Neural cell (in vitro differentiated cells): Measurements from ENCODE around the gene CDK1. TPM values are rescaled to one million over a fixed set of nuclear protein-coding genes. Genes with fewer than 3 reads are reported as not detected.

Experiments
- H2AFZ ChIP-seq: fragments of 200-600, 300-800 bp; sonication (generic), shearing (Covaris generic); 2 replicates; pipeline ENCODE4 v1.6.0; 2014; ENCODE audit warnings: low read depth, mild to moderate bottlenecking, antibody characterized with exemption, low read length, moderate library complexity
- H3F3A ChIP-seq: fragments of 200-600 bp; shearing (Covaris generic); 2 replicates; pipeline ENCODE4 v1.6.1; 2016; ENCODE audit warnings: mild to moderate bottlenecking, moderate library complexity, mixed read lengths, antibody characterized with exemption, low read length; ENCODE audit not compliant: insufficient read depth, poor library complexity, severe bottlenecking
- H3K27ac ChIP-seq: fragments of 200-600, 300-800 bp; sonication (generic), shearing (Covaris generic); 2 replicates; pipeline ENCODE4 v1.5.1; 2014; ENCODE audit warnings: mild to moderate bottlenecking, low read length, moderate library complexity
- H3K27me3 ChIP-seq: fragments of 300-800, 200-600 bp; sonication (generic), shearing (Covaris generic); 2 replicates; pipeline ENCODE4 v1.6.0; 2014; ENCODE audit warnings: mild to moderate bottlenecking, low read depth, low read length, moderate library complexity; ENCODE audit not compliant: insufficient read depth
- H3K36me3 ChIP-seq: fragments of 300-800, 200-600 bp; sonication (generic), shearing (Covaris generic); 2 replicates; pipeline ENCODE4 v1.5.1; 2014; ENCODE audit warnings: mild to moderate bottlenecking, antibody characterized with exemption, low read length, moderate library complexity; ENCODE audit not compliant: insufficient read depth
- H3K4me2 ChIP-seq: fragments of 300-800, 200-600 bp; sonication (generic), shearing (Covaris generic); 2 replicates; pipeline ENCODE4 v1.6.0; 2014; ENCODE audit warnings: mild to moderate bottlenecking, low read length
- H3K4me3 ChIP-seq: fragments of 300-800, 200-600 bp; sonication (generic), shearing (Covaris generic); 2 replicates; pipeline ENCODE4 v1.5.1; 2014; ENCODE audit warnings: mild to moderate bottlenecking, low read length, moderate library complexity
- H3K79me2 ChIP-seq: fragments of 200-600 bp; shearing (Covaris generic); replicated peaks from 2 replicates; pipeline ENCODE4 v1.6.0; 2014; ENCODE audit warnings: mild to moderate bottlenecking, low read length, moderate library complexity; ENCODE audit not compliant: insufficient read depth
- H3K9ac ChIP-seq: fragments of 300-800, 200-600 bp; sonication (generic), shearing (Covaris generic); 2 replicates; pipeline ENCODE4 v1.6.1; 2016; ENCODE audit warnings: mild to moderate bottlenecking, low read length, mixed read lengths
- H3K9me2 ChIP-seq: fragments of 200-600 bp; shearing (Covaris generic); 2 replicates; pipeline ENCODE4 v1.6.1; 2016; ENCODE audit warnings: mild to moderate bottlenecking, low read length, mixed read lengths; ENCODE audit not compliant: insufficient read depth
- H3K9me3 ChIP-seq: fragments of 200-600, 300-800 bp; sonication (generic), shearing (Covaris generic); 2 replicates; pipeline ENCODE4 v1.6.1; 2016; ENCODE audit warnings: mild to moderate bottlenecking, mixed run types, low read length, moderate library complexity, mixed read lengths
- H4K20me1 ChIP-seq: fragments of 200-600 bp; shearing (Covaris generic); 2 replicates; pipeline ENCODE4 v1.6.1; 2016; ENCODE audit warnings: mild to moderate bottlenecking, mixed run types; ENCODE audit not compliant: insufficient read depth
- CTCF ChIP-seq: fragments of 450-650 bp; IDR thresholded peaks from 2 replicates; pipeline ENCODE4 v1.5.1; 2014; ENCODE audit warnings: antibody characterized with exemption, mild to moderate bottlenecking, moderate library complexity; ENCODE audit not compliant: poor library complexity, severe bottlenecking
- EP300 ChIP-seq: fragments of 450-650 bp; conservative IDR thresholded peaks from 2 replicates; pipeline ENCODE4 v1.6.1; 2014; ENCODE audit warnings: antibody characterized with exemption, mild to moderate bottlenecking, moderate library complexity; ENCODE audit not compliant: poor library complexity, severe bottlenecking
- EZH2 ChIP-seq: fragments of 200-600, 300-800 bp; shearing (Covaris generic), sonication (generic); IDR thresholded peaks from 2 replicates; pipeline ENCODE4 v1.6.1; 2014; ENCODE audit warnings: antibody characterized with exemption, low read length, borderline replicate concordance, mild to moderate bottlenecking; ENCODE audit not compliant: insufficient read depth, poor library complexity, severe bottlenecking
- MXI1 ChIP-seq: fragments of 450-650 bp; conservative IDR thresholded peaks from 2 replicates; pipeline ENCODE4 v1.6.1; 2014; ENCODE audit warnings: antibody characterized with exemption, mild to moderate bottlenecking; ENCODE audit not compliant: poor library complexity, severe bottlenecking
- POLR2AphosphoS5 ChIP-seq: IDR thresholded peaks from 2 replicates; pipeline ENCODE4 v1.6.1; 2012
- RAD21 ChIP-seq: fragments of 450-650 bp; conservative IDR thresholded peaks from 2 replicates; pipeline ENCODE4 v1.6.1; 2014; ENCODE audit warnings: antibody characterized with exemption, mild to moderate bottlenecking, moderate library complexity
- REST ChIP-seq: IDR thresholded peaks from 2 replicates; pipeline ENCODE4 v1.6.1; 2012; ENCODE audit warnings: borderline replicate concordance
- SMC3 ChIP-seq: fragments of 450-650 bp; conservative IDR thresholded peaks from 2 replicates; pipeline ENCODE4 v1.6.1; 2014; ENCODE audit warnings: antibody characterized with exemption, mild to moderate bottlenecking, moderate library complexity; ENCODE audit not compliant: poor library complexity
- TAF1 ChIP-seq: IDR thresholded peaks from 2 replicates; pipeline ENCODE4 v1.6.1; 2012; ENCODE audit warnings: low read depth
- polyA plus RNA-seq: library from polyadenylated mRNA; depleted of rRNA; stranded (reverse); fragments of >200 nt; gene quantifications from 2 replicates; pipeline ENCODE4 v1.2.3, GENCODE V29; 2014

CDK1 gene
- polyA plus RNA-seq, 1 donor from 2014 or later = 4.0 TPM

- peaks cover 28% of the 10 kb centered on the region for H3K79me2 ChIP-seq
- no peaks in the 10 kb centered on the region for H4K20me1 ChIP-seq
- H3F3A ChIP-seq = no peaks in the 10 kb centered on the region
- H3K9ac ChIP-seq = no peak overlapping the region
- no peaks in the 10 kb centered on the region for H3K9me2 ChIP-seq
- no peaks in the 10 kb centered on the region for H3K27me3 ChIP-seq
- no peak overlapping the region for H2AFZ ChIP-seq
- TF ChIP-seq MXI1 = no peak
- TF ChIP-seq POLR2AphosphoS5 = no peak
- TF ChIP-seq TAF1 = no peak
- TF ChIP-seq SMC3 = no peak
- no peak for TF ChIP-seq EP300
- no peak for TF ChIP-seq RAD21
- TF ChIP-seq CTCF = no peak
- no peak for TF ChIP-seq REST
- TF ChIP-seq EZH2 = no peak
- no peaks in the 10 kb centered on the region for H3K9me3 ChIP-seq
- no peak overlapping the region for H3K4me3 ChIP-seq
- no peak overlapping the region for H3K27ac ChIP-seq
- H3K4me2 ChIP-seq = no peak overlapping the region
- no peaks in the 10 kb centered on the region for H3K36me3 ChIP-seq
Measured at GRCh38 chr10:60788544-60788943, 10.3 kb downstream of the CDK1 start.

- H3K9me2 ChIP-seq = no peaks in the 10 kb centered on the region
- no peak overlapping the region for H3K27ac ChIP-seq
- no peak overlapping the region for H3K4me3 ChIP-seq
- H3K27me3 ChIP-seq = no peaks in the 10 kb centered on the region
- H3F3A ChIP-seq = no peaks in the 10 kb centered on the region
- no peak overlapping the region for H3K4me2 ChIP-seq
- TF ChIP-seq TAF1 (no peak), EP300 (no peak), CTCF (no peak), REST (no peak), EZH2 (no peak), MXI1 (no peak), POLR2AphosphoS5 (no peak), SMC3 (no peak), RAD21 (no peak)
- no peak overlapping the region for H2AFZ ChIP-seq
- no peak overlapping the region for H3K9ac ChIP-seq
- H3K36me3 ChIP-seq = no peaks in the 10 kb centered on the region
- H3K9me3 ChIP-seq = no peaks in the 10 kb centered on the region
- peaks cover 20% of the 10 kb centered on the region for H3K79me2 ChIP-seq
- H4K20me1 ChIP-seq = no peaks in the 10 kb centered on the region
Measured at GRCh38 chr10:60789340-60789739, 11.1 kb downstream of the CDK1 start.
